DOHH2 (cell line): ENCODE results near the gene CRTC3.

Experiments used
- H3F3A ChIP-seq: fragments of 200-600 bp; sonication (generic), shearing (Covaris generic); 2 replicates; pipeline ENCODE4 v1.6.0; 2016; ENCODE audit warnings: antibody characterized with exemption, mild to moderate bottlenecking; ENCODE audit not compliant: control insufficient read depth, insufficient read depth
- H3K27ac ChIP-seq: fragments of 200-600 bp; sonication (generic); 2 replicates; pipeline ENCODE4 v1.5.1; 2014; ENCODE audit warnings: low read depth, mild to moderate bottlenecking, low read length, moderate library complexity
- H3K27me3 ChIP-seq: fragments of 200-600 bp; sonication (generic); 2 replicates; pipeline ENCODE4 v1.6.1; 2014; ENCODE audit warnings: mild to moderate bottlenecking, low read length, mixed read lengths; ENCODE audit not compliant: control insufficient read depth
- H3K36me3 ChIP-seq: fragments of 200-600 bp; sonication (generic); 2 replicates; pipeline ENCODE4 v1.6.1; 2014; ENCODE audit warnings: mild to moderate bottlenecking, low read length, moderate library complexity, mixed read lengths; ENCODE audit not compliant: control insufficient read depth
- H3K4me1 ChIP-seq: fragments of 200-600 bp; sonication (generic); 2 replicates; pipeline ENCODE4 v1.6.1; 2014; ENCODE audit warnings: mild to moderate bottlenecking, low read length, mixed read lengths; ENCODE audit not compliant: control insufficient read depth
- H3K4me2 ChIP-seq: fragments of 200-600 bp; sonication (generic); 2 replicates; pipeline ENCODE4 v1.6.0; 2014; ENCODE audit warnings: mild to moderate bottlenecking, low read length, moderate library complexity
- H3K4me3 ChIP-seq: fragments of 200-600 bp; sonication (generic); 2 replicates; pipeline ENCODE4 v1.5.1; 2014; ENCODE audit warnings: mild to moderate bottlenecking, low read length, mixed read lengths
- H3K79me2 ChIP-seq: fragments of 200-600 bp; sonication (generic); 2 replicates; pipeline ENCODE4 v1.6.1; 2014; ENCODE audit warnings: mild to moderate bottlenecking, low read length, mixed read lengths; ENCODE audit not compliant: control insufficient read depth
- H3K9me2 ChIP-seq: fragments of 200-600 bp; sonication (generic); replicated peaks from 2 replicates; pipeline ENCODE4 v1.6.1; 2014; ENCODE audit warnings: mild to moderate bottlenecking, low read length, mixed read lengths; ENCODE audit not compliant: control insufficient read depth
- H3K9me3 ChIP-seq: fragments of 200-600 bp; sonication (generic); 2 replicates; pipeline ENCODE4 v1.6.1; 2014; ENCODE audit warnings: antibody characterized with exemption, low read length, mixed read lengths; ENCODE audit not compliant: control insufficient read depth, insufficient read depth
- H4K20me1 ChIP-seq: fragments of 200-600 bp; sonication (generic); 2 replicates; pipeline ENCODE4 v1.6.0; 2014; ENCODE audit warnings: low read depth, mild to moderate bottlenecking, antibody characterized with exemption, low read length, moderate library complexity; ENCODE audit not compliant: control insufficient read depth, insufficient read depth
- EZH2phosphoT487 ChIP-seq: fragments of 200-600 bp; sonication (generic); IDR thresholded peaks from 2 replicates; pipeline ENCODE4 v1.6.1; 2017; ENCODE audit warnings: borderline replicate concordance, mild to moderate bottlenecking, antibody characterized with exemption, low read length, moderate library complexity, mixed read lengths
- TF ChIP-seq, protein P1 (sequence below): fragments of 200-600 bp; sonication (generic); IDR thresholded peaks from one replicate; pipeline ENCODE4 v1.5.1; 2014; ENCODE audit warnings: antibody characterized with exemption, mild to moderate bottlenecking, low read depth, low read length; ENCODE audit not compliant: poor library complexity, severe bottlenecking

CRTC3 gene

DNA sequence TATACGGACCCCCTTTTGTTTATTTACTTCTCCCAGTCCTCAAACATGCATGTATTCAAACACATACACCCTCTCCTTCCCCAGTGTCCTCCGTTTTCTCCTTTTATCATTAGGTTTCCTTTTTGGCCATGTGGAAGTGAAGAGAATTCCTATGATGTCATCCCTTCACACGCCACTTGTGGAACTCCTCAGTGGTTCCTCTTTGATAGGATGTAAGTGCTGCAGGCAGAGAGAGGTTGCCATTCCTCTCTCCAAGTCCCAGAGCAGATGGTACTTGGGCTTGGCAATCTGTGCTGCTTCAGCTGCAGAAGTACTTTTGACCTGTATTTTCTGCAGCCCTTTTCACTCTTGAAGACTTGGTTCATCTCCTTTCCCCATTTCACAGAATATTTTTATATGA lies 32.9 kb upstream of the CRTC3 start:
- H3K4me2 ChIP-seq: no peak overlapping the region
- H3K79me2 ChIP-seq: no peaks in the 10 kb centered on the region
- H3K27me3 ChIP-seq: no peaks in the 10 kb centered on the region
- TF ChIP-seq, protein P1, sequence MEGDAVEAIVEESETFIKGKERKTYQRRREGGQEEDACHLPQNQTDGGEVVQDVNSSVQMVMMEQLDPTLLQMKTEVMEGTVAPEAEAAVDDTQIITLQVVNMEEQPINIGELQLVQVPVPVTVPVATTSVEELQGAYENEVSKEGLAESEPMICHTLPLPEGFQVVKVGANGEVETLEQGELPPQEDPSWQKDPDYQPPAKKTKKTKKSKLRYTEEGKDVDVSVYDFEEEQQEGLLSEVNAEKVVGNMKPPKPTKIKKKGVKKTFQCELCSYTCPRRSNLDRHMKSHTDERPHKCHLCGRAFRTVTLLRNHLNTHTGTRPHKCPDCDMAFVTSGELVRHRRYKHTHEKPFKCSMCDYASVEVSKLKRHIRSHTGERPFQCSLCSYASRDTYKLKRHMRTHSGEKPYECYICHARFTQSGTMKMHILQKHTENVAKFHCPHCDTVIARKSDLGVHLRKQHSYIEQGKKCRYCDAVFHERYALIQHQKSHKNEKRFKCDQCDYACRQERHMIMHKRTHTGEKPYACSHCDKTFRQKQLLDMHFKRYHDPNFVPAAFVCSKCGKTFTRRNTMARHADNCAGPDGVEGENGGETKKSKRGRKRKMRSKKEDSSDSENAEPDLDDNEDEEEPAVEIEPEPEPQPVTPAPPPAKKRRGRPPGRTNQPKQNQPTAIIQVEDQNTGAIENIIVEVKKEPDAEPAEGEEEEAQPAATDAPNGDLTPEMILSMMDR: no peak
- no peak for TF ChIP-seq EZH2phosphoT487
- H4K20me1 ChIP-seq: no peaks in the 10 kb centered on the region
- no peaks in the 10 kb centered on the region for H3K4me1 ChIP-seq
- no peaks in the 10 kb centered on the region for H3K9me3 ChIP-seq
- 0 out of 2 replicates have a peak, but pooled peaks cover 4% of the 10 kb centered on the region for H3F3A ChIP-seq
- no peak overlapping the region for H3K27ac ChIP-seq
- H3K36me3 ChIP-seq: peaks cover 67% of the 10 kb centered on the region
- no peak overlapping the region for H3K4me3 ChIP-seq
- H3K9me2 ChIP-seq: no peaks in the 10 kb centered on the region

DNA sequence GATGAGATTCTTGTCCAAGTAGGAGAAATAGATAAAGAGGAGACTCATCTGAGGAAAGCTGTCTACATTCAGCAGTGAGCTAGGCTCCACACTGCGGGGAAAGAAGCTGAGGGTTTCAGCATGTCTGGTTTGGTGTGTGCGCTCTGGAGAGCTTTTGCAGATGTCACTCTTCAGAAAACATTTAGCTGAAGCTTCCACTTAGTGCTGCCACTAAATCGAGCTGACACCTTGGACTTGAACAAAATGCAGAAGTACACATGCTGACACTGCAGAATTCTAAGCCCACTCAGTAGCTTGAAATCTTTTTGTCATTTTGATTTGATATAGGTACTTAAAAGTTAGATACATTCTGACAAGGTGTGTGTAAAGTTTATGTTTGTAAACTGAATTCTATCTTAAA lies 32.3 kb upstream of the CRTC3 start:
- Histone ChIP-seq H3K27me3 (no peaks in the 10 kb centered on the region), H3K79me2 (no peaks in the 10 kb centered on the region), H3K9me2 (no peaks in the 10 kb centered on the region), H3F3A (0 out of 2 replicates have a peak, but pooled peaks cover 4% of the 10 kb centered on the region), H3K9me3 (no peaks in the 10 kb centered on the region), H3K36me3 (peaks cover 66% of the 10 kb centered on the region), H3K4me2 (no peak overlapping the region), H3K27ac (no peak overlapping the region), H3K4me3 (no peak overlapping the region), H4K20me1 (no peaks in the 10 kb centered on the region), H3K4me1 (no peaks in the 10 kb centered on the region)
- no peak for TF ChIP-seq EZH2phosphoT487
- TF ChIP-seq, protein P1: no peak

DNA sequence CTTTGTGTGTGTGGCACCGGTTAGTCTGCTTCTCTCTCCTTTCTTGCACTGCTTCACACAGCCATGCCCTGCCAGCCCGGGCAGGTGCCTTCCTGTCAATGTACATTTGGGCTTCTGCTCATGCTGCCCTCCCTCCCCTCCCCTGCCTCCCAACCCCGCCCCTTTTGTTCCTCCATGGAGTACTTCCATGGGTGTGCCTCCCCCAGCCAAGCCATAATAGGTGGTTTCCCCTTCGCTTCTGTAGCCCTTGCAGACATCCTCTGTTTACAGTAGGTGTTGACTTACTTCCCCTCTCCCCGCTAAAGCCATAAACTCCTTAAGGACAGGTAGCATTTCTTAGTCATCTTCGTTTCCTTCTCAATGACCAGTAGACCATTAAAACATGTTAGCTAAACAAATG lies 31.8 kb upstream of the CRTC3 start:
- Histone ChIP-seq H3K9me2 (no peaks in the 10 kb centered on the region), H3K27ac (no peak overlapping the region), H3K4me2 (no peak overlapping the region), H3F3A (0 out of 2 replicates have a peak, but pooled peaks cover 4% of the 10 kb centered on the region), H3K4me3 (no peak overlapping the region), H3K27me3 (no peaks in the 10 kb centered on the region), H3K79me2 (no peaks in the 10 kb centered on the region), H3K36me3 (peaks cover 61% of the 10 kb centered on the region), H4K20me1 (no peaks in the 10 kb centered on the region), H3K4me1 (no peaks in the 10 kb centered on the region), H3K9me3 (no peaks in the 10 kb centered on the region)
- TF ChIP-seq EZH2phosphoT487: no peak
- TF ChIP-seq, protein P1: no peak
